ENCODE measurements around the gene SAMD11.

- peak; percentile 71 for TF ChIP-seq CTCF (conservative IDR thresholded peaks at IDR 0.05; ENCODE audit: low read length)
- no peak for TF ChIP-seq EZH2phosphoT487 (IDR thresholded peaks at IDR 0.05; ENCODE audit: borderline replicate concordance)
These were observed 14.5 kb downstream of the SAMD11 start for GRCh38 chr1:938088-938683.
